GM12864 (cell line): ENCODE measurements around the gene RNF141.

ENCODE experiments used
- DNase-seq: peaks from one replicate; pipeline ENCODE4 v3.0.0-alpha.2; 2011; ENCODE audit warnings: low read depth
- H3K4me3 ChIP-seq: 2 replicates; pipeline ENCODE4 v1.5.1; 2011; ENCODE audit warnings: mild to moderate bottlenecking, low read depth, low read length, control low read depth
- TF ChIP-seq, protein P1 (sequence below): IDR thresholded peaks from 2 replicates; pipeline ENCODE4 v1.5.1; 2011; ENCODE audit warnings: low read depth, mild to moderate bottlenecking, moderate library complexity, low read length, control low read depth, inconsistent platforms; ENCODE audit errors: missing control alignments

Gene RNF141, protein sequence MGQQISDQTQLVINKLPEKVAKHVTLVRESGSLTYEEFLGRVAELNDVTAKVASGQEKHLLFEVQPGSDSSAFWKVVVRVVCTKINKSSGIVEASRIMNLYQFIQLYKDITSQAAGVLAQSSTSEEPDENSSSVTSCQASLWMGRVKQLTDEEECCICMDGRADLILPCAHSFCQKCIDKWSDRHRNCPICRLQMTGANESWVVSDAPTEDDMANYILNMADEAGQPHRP

DNA sequence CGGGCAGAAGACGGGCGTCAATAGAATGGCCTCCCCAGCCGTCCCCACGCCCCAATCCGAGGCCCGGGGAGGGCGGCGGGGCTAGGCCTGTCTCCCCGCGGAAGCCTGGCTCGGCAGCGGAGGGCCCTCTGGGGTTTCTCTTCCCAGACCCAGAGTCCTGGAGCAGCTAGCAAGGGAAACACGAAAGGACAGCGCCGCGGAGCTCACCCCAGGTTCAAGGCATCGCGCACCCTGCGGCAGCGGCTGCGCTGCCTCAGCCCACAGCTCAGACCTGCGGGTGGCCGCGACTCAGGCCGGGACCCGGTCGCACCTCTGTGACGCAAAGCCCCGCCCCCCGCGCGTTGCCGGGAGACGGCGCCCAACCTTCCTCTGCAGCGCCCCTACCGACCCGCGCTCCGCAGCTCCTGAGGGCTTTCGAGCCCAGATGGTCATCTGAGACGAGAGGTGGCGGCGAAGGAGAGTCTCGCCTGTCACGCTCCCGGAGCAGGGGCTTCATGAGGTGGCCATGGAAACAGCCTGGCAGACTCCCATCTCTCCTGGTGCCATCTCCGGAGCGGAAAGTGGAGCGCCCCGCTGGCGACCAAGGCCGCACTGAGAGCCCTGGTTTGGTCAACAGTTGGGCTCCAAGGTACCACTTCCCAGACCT is at the start of gene RNF141:
Gene RNF141 (minus strand): TSS at position 273 of the 646 bp plus-strand sequence. CDS start 7,029 bp downstream, outside the sequence.
- peak within 1 kb of the TSS; percentile 94 for H3K4me3 ChIP-seq
- peak; percentile 60 for DNase-seq
- TF ChIP-seq, protein P1, sequence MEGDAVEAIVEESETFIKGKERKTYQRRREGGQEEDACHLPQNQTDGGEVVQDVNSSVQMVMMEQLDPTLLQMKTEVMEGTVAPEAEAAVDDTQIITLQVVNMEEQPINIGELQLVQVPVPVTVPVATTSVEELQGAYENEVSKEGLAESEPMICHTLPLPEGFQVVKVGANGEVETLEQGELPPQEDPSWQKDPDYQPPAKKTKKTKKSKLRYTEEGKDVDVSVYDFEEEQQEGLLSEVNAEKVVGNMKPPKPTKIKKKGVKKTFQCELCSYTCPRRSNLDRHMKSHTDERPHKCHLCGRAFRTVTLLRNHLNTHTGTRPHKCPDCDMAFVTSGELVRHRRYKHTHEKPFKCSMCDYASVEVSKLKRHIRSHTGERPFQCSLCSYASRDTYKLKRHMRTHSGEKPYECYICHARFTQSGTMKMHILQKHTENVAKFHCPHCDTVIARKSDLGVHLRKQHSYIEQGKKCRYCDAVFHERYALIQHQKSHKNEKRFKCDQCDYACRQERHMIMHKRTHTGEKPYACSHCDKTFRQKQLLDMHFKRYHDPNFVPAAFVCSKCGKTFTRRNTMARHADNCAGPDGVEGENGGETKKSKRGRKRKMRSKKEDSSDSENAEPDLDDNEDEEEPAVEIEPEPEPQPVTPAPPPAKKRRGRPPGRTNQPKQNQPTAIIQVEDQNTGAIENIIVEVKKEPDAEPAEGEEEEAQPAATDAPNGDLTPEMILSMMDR, result peak; percentile 82

DNA sequence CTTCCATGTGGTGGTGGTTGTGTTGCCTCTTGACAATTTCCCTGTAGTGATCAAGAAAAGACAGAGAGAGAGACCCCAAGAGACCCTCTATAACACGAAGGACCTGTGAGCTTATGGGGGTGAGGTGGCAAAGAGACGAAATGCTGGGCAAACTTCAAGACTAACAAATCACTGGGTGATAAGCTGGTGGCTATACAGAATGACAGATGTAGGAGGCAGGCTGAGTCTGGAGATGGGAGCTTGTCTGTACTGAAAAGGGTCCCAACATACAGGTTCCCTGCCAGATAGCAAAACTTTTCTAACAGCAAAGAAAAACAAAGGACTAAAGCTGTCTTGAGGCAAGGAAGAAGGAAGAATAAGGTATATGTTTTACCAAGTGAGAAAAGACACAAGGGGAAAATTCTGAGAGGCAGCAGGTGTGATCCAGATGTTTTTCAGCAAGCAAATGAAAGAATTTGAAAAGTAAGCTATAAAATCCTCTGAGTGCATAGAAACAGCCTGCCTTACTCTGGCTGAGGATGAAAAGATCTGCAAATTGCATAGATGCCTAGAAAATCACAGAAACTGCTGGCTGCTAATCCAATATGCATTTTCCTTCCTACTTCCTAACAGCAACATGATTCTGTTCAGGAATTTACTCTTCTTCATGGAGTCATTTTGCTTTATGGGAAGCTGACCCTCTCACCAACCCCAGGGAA is 49.4 kb upstream of the RNF141 start:
- no peak for DNase-seq
- H3K4me3 ChIP-seq, result no peak overlapping the region
- TF ChIP-seq, protein P1, result no peak

- H3K4me3 ChIP-seq, result no peak overlapping the region
- TF ChIP-seq, protein P1, result no peak
- no peak for DNase-seq
Measured at GRCh38 chr11:10588904-10589303, 47.9 kb upstream of the RNF141 start.

DNA sequence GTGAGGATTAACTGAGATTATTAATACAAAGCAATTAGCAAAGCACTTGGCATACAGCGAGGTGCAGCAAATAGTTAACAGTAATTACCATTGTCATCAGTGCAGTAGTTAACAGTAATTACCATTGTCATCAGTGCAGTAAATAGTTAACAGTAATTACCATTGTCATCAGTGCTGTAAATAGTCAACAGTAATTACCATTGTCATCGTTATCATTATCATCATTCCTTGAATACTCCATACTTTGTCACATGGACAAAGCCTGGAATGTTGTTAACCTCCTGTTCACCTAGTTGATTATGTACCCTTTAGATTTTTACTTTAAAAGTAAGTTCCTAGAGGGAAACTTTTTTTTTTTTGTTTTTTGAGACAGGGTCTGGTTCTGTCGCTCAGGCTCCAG is 47.0 kb upstream of the RNF141 start:
- no peak overlapping the region for H3K4me3 ChIP-seq
- DNase-seq, result no peak
- TF ChIP-seq, protein P1, result no peak

GRCh38 chr11:10587388-10587787 is 46.4 kb upstream of the RNF141 start:
- TF ChIP-seq, protein P1, result no peak
- H3K4me3 ChIP-seq, result no peak overlapping the region
- no peak for DNase-seq

DNA sequence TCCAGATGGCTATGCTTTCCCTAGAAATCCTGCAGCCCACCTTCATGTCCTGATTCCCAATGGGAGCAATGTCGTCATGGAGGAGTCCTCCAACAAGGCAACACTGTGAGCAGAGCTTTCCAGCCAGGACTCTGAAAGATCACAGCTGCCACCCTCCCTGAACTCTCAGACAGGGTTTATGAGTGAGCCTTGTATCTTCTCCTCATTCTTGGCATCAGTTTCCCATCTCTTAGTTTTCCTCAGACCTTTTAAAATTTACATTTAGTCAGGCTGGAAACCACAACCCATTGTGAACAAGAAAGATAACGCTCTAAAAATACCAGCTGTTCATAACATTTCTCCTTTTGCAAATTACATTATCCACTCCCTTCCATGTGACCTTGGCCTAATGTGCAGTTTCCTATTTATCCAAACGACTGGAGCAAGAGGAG is 43.1 kb upstream of the RNF141 start:
- TF ChIP-seq, protein P1, result no peak
- DNase-seq, result no peak
- no peak overlapping the region for H3K4me3 ChIP-seq
